NCI-H1436 (cell line): ENCODE results near the gene PROCR.
"Not testable (repeated sequence)": the region's sequence is repeated elsewhere in the genome, so short reads cannot be mapped to it uniquely, and the experiment has no call there.

Experiments used
- DNase-seq: peaks from one replicate; lab custom pipeline; 2025; lab: John Stamatoyannopoulos, UW

The PROCR gene

DNA sequence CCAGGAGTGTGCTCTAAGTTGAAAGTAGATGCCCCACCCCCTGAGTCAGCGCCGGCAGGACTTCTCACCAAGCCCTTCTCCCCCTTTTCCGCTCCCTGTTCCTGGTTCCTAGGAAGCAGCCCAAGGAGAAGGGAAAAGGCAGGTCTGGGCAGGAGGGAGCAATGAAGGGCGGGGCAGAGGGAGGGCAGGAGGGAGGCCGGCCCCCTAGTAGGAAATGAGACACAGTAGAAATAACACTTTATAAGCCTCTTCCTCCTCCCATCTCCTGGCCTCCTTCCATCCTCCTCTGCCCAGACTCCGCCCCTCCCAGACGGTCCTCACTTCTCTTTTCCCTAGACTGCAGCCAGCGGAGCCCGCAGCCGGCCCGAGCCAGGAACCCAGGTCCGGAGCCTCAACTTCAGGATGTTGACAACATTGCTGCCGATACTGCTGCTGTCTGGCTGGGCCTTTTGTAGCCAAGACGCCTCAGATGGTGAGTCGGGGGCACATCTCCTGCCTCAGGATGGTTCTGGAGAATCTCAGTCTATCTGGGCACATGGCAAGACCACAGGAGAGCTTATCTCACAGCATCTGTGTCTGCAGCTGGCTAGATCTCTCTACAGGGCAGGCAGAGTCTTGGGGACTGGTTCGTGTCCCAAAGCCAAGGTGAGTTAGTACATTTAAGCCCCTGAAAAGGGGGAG is at the start of gene PROCR:
Gene PROCR, plus strand, starts transcription at position 320 of the 681 bp plus-strand sequence. Its CDS starts 83 bp downstream, at position 403.
- DNase-seq = peak; percentile 22

DNA sequence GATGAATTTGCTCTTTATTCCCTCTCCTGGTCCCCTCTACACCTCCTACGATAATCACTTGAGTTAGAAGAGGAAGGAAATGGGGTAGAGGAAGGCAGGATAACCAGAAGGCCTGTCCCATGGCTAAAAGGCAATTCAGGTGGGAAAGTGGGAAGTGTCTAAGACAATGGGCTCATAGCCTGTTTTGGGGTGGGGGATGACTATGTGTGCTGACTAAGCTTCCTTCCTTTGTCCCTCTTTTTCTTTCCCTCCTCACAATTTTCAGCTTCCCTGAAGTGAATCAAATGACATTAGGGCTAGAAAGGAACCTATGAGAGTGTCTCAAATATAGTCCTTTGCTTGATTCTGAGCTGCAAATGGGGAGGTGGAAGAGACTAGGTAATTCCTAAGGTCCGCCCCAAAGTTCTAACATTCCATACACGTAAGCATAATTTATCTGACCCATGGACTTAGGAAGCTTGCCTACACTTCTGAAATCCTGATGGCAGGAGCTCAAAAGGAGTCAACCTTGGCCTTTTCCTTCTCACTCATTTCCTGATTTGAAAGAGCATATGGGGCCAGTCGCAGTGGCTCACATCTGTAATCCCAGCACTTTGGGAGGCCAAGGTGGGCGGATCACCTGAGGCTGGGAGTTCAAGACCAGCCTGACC is 49.0 kb upstream of the PROCR start:
- DNase-seq = no peak

DNA sequence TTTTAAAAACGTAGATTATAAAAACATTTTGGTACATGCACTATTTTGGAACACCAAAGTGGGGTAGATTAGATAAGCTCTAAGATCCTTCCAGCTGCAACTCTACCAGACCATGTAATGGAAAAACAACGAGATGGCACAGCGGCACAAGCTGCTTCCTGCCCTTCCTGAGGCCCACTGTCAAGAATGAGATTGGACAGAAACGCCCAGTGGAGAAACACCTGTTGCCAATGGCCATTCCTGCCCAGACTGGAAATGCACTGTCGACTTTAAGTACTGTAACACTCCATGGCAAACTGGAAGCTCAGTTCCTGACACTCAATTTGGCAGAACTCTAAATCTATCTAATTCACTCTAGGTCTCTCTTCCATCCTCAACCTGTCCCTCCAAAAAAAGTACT is 46.1 kb upstream of the PROCR start:
- no peak for DNase-seq

DNA sequence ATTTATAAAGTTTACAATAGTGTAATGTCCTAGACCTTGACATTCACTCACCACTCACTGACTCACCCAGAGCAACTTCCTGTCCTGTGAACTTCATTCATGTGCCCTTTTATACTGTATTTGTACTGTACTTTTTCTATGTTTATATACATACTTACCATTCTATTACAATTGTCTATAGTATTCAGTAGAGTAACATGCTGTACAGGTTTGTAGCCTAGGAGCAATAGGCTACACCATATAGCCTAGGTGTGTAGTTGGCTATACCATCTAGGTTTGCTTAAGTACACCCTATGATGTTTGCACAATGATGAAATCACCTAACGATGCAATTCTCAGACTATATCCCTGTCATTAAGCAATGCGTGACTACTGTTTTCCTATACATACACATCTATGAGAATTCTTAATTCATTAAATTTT is 42.2 kb upstream of the PROCR start:
- DNase-seq = no peak

DNA sequence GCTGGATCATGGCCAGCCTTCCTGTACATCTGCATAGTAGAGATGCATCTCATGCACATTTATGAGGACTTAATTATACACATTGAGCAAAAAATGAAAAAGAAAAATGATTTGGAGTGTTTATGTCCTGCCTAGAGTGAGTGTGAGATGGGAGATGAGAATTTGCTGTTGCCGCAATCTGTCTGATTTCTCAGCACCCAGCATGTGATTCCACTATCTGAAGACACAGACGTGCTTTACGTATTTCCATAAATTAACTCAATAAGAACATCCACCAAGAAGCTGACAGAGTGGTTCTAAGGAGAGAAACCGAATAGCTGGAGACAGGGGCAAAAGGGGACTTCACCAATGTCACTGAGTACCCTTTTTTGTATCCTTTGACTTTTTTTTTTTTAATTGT is 39.9 kb upstream of the PROCR start:
- no peak for DNase-seq

DNA sequence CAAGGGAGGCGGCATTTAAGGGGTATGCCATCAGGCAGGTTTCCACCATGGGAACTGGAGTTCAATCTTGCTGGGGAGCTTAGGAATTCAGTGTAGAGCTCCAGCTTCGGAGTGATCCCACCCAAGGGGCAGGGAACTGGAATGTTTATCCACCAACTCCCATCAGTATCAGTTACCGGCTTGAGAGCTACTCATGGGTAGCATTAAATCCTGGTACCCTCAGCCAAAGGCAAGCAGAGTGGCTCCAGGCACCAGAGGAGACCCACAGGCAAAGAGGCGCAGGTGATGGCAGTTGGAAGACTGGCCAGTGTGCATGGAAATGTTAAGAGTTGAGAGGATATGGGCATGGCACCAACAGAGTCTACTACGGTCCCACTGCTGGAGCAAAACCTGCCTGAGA is 38.8 kb upstream of the PROCR start:
- DNase-seq = no peak

DNA sequence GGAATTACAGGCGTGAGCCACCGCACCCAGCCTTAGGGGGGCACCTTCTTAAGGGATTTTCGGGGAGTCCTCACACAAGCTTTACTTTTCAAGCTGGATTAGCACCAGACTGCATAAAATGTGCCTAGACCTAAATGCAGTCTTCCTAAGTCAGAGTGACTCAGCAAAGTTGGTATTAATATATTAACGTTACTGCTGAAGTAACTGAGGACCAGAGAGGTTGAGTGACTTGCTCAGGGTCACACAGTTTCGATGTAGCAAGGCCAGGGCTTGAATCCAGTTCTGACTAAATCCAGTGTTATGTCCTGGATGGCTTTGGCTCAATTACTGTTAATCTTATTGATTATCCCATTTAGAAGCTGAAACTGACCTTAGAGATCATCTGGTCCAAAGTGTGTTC is 38.1 kb upstream of the PROCR start:
- no peak for DNase-seq

DNA sequence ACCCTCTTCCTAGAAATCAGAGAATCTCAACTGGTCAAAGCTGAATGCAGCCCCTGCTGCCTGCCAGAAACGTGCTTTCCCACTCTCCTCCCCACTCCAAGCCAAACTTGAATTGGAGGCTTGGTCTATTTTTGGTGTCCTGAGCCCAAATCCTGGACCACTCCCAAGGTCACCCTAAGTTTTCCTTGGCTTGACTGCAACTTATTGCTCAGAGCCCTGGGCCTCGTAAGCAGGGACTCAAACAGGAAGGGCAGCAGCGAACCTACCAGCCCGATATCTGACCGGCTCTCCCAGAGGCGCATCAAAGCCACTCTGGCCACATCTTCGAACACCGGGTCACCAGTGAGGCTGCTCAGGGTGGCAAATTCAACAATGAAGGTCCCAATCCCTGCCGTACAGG is 37.4 kb upstream of the PROCR start:
- DNase-seq = no peak

DNA sequence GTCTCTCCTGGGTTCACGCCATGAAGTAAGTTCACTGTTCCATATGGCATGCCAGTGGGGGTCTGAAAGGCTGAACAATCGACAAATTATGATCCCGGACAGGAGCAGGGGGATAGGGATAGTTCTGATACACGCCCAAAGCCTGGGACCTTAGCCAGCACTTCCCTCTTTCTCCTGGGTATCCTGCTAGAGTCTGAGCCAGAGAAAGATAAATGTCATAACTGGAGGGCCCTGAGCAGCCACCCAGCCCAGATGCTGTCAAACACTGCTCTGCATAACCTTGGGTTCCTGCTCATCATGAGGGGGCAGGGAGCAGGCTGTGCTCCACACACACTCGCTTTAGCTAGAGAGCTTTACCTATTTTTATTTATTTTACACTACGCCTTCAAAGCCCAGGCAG is 37.0 kb upstream of the PROCR start:
- DNase-seq = no peak

DNA sequence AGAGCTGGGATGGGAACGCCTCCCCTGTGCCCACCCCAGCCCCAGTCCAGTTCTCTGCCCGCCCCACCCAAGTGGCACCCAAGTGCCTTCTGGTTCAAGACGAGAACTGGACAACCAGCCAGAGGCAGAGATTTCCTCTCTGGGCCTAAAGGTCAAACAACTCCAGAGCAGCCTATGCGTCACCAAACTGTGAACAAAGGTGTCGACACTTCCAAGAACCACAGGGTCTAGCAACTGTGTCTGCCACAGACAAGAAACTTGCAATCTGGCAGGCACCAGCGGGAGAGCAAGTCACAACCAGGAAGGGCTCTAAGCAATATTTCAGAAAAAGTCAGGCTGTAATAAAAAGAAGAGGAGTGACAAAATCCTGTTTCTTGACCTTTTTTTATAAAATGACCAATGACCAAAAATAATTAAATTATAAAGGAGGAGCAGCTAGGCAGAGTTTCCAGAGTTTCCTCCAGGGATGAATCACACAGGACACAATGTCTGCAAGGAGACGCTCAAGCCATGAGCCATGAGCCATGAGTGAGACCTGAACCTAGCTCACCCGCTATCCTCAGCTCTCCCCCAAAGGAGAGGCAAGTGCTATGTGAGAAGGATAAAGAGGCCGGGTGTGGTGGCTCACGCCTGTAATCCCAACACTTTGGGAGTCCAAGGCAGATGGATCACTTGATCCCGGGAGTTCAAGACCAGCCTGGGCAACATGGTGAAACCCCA is 35.8 kb upstream of the PROCR start:
- DNase-seq = no peak

DNA sequence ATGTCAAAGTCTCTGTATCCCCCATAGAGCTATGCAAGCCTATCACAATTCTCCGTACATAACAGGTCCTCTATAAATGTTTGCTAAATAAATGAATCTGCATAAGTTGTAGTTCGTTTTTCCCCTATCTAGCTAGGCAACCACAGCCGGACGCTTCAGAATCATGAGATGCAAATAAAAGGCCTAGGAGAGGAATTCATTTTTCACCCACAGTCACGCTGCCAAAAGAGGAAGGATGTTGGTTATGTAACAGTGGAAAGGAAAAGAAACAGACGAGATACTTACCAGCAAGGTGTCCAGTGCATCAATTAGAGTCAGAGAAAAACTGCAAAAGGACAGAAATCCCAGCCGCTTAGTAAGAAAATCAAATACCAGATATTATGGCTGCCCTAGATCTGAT is 27.2 kb upstream of the PROCR start:
- DNase-seq = no peak

DNA sequence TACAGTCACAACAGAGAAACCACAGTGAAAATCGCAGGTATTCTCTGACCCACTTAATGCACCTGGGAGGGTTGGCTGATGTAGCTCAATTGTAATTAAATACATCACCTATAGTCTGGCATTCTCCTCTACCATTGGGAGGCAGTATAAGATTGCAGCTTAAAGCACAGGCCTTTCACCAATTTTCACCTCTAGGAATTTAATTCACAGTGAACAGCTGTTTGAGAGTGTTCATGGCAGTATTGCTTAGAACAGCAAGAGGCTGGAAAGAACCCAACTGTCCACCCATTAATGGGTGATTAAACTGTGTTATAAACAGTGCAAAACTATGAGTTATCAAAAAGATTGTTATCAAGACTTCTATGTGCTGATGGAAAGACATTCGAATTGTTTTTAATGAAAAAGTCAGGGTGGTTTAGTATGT is 26.7 kb upstream of the PROCR start:
- peak; percentile 53 for DNase-seq

DNA sequence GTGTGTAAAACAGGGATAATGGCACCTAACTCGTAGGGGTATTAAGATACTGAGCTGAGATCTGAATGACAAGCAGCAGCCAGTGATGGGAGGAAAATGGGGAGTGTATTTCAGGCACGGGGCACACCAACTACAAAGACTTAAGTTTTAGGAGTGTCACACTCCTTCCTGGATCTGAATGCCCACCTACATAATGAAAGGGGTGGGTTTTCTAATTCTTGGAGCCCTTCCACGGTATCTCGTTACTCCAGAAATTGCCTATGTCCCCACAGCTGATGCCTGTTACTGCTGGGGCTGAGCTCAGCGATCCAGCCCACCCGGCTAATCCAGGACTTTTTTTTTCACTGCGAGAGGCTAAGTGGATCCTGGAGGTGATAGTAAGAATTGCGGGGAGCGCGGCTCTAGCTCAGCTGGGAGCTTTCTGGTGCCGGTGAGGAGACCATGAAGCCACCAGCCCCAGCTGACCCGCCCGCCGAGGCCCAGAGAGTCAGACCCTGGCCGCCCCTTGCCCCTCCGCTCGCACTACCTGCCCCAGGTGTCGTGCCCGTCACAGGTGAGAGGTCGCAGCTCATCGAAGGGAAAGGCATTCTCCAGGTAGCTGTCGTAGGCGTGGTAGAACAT is 25.5 kb upstream of the PROCR start:
- peak; percentile 0 for DNase-seq

DNA sequence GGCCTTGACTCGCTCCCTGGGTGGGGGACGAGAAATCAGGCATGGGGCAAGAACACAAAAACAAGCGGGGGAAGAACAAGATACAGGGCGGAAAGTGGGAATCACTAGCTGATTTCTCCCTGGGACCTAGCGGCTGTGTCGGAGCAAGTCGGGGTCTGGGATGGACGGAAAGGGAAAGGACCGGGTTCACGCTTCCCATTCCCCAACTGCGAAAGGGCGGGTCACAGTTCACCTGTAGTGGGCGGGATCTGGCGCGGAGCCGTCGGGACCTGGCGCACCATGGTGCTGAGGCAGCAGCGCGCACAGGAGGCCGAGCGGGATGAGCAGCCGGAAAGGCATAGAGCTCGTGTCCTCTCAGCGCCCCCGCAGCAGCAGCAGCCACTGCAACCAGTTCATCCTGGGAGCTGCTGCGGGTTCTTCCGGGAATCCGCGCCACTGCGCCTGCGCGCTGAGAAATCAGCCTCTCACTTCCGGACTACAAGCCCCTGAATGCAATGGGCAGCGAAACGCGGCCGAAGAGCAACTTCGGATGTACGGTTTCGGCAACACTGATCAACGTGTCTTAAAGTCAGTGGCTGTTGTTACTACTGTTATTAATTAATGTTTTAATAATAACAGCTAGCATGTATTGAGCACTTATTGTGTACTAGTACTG is 24.8 kb upstream of the PROCR start, which contains the start of gene EDEM2:
Gene EDEM2, minus strand, starts transcription at position 417 of the 655 bp plus-strand sequence. Its CDS starts 78 bp downstream, at position 339.
- DNase-seq = peak; percentile 87

DNA sequence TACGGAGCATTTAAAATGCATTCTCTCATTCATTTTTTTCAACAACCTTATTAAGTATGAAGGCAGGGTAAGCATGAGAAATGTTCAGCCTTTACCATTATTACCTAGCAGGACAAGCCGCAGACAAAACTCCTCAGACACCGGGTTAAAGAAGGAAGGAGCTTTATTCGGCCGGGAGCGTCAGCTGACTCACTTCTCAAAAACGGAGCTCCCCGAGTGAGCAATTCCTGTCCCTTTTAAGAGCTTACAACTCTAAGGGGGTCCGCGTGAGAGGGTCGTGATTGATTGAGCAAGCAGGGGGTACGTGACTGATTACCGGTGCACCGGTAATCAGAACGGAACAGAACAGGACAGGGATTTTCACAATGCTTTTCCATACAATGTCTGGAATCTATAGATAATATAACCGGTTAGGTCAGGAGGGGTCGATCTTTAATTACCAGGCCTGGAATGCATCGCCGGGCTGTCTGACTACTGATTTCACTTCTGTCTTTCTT is 24.2 kb upstream of the PROCR start:
- DNase-seq = not testable (repeated sequence)

DNA sequence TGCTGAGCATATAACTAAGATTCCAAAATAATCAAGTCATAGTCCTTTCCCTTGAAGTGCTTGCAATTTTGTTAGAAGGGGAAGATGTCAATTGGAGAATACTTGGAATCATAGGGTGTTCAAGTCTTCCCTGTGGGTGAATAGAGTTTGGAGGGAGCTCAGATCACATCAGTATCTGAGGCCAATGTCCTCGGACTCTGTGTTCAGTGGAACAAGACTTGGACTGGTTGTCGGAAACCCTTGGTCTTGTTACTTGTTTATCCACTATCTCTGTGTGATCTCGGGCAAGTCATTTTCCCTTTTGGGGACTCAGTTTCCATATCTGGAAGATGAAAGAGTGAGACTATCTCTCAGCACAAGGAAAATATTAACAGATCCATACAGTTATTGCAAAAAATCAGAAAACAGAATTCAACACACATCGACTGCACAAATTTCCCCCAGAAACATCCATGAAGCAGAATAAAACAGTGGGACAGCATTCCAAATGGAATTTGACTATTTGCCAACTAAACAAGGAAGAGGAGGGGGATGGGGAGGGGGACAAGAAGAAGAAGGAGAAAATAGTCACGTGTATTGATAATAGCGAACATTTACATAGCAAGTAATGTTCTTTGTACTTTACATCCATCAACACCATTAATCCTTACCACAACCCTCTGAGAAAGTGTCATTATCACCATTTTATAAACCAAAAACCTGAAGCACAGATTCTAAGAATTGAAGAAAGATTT is 20.9 kb upstream of the PROCR start:
- DNase-seq = no peak

DNA sequence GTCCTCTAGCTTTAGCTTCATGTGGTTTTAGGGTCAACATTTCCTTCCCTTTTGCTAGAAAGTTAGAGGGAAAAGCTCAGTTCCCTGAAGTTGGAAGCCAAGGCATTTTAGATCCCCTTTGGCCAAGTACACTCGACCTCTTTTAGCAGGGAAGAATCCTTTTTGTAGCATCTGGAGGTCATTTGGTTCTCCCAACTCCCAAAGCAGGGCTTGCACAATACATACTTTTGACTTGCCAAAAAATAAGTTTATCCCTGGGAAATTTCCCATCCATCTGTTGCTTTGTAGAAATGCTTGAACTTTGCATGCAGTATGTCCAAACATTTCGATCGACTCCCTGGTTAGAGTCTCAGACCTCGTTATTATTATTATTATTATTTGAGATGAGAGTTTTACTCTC is 20.1 kb upstream of the PROCR start:
- DNase-seq = no peak

DNA sequence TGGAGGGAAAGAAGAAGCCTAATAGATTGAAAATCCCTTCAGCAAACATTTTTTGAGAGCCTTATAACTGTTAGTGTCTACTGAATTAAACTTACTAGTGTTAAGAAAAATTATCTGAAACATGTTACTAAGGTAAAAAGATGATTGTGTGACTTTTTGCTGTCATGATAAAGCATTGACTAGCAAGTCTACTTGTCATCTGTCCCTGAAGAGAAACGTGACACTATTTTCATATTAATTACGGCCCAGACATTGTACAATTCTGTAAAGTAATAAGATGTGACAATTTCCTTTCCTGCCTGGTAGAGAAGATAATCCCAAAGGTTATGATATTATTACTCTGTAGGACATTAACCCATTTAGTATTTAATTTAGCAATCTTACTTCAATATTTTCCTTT is 15.9 kb upstream of the PROCR start:
- no peak for DNase-seq

DNA sequence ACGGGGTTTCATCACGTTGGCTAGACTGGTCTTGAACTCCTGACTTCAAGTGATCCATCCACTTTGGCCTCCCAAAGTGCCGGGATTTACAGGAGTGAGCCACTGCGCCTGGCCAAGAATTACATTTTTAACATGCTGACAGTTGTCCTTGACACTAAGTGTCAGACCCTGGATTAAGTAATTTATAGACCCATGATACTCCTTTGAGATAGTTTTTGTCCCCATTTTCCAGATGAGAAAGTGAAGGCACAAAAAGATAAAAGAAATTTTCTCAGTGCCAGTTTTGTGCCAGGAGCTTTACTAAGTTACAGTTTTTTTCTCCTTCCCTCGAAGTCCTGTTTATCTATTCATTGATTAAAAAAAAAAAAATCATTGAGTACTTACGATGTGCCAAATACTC is 14.9 kb upstream of the PROCR start:
- DNase-seq = no peak

DNA sequence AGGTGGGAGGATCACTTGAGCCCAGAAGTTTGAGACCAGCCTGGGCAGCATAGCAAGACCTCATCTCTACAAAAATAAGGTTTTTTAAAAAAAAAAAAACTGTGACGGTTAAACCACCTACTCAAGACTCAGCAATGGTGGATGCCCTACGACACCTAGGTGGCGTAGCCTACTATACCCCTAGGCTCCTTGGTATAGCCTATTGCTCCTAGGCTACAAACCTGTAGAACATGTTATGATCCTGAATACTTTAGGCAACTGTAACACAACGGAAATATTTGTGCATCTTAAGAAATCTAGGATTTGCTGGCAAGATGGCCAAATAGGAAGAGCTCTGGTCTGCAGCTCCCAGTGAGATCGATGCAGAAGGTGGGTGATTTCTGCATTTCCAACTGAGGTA is 11.5 kb upstream of the PROCR start:
- not testable (repeated sequence) for DNase-seq

DNA sequence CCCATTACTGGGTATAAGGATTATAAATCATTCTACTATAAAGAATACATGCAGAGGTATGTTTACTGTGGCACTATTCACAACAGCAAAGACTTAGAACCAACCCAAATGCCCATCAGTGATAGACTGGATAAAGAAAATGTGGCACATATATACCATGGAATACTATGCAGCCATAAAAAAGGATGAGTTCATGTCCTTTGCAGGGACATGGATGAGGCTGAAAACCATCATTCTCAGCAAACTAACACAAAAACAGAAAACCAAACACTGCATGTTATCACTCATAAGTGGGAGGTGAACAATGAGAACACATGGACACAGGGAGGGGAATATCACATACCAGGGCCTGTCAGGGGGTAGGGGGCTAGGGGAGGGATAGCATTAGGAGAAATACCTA is 7.3 kb upstream of the PROCR start:
- not testable (repeated sequence) for DNase-seq
